Measurements from ENCODE around the gene KCNIP4. TPM values are rescaled to one million over a fixed set of nuclear protein-coding genes. Genes with fewer than 3 reads are reported as not detected.

Gene KCNIP4
- total RNA-seq, 4 donors from 2014 or later, result 2.5 TPM; not detected in 2

DNA sequence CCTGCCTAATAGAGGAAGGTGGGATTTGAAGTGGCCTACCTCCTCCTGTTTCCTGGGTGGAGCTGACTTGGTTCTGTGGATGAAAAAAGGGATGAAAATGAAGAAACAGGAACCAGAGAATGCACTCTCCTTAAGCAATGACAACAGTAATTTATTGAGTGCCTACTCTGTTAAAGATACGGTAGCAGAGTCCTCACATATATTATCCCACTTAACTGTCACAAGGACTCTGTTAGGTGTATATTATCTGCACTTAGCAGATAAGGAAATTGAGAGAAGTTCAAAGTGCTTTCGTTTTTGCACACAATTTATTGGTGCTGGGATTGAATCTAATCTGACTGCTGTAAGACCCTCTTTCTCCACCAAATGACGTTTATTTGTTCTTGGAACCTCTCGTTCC lies 947.1 kb downstream of the KCNIP4 start:
- in situ Hi-C loops (cut with MboI; ENCODE audit: low pct_ligation_motif_present in 1 of 4, low pct_unique_long_range_greater_than_20kb in 1 of 4, low sequenced_read_pairs in 3 of 4) (no loop called here), intact Hi-C loops (cut with DNase I; ENCODE audit: low total_unique reads) (no loop called here)
- no peak overlapping the region for H3K27ac ChIP-seq
- no peak overlapping the region for H3K4me3 ChIP-seq
- TF ChIP-seq POLR2AphosphoS5 (IDR thresholded peaks at IDR 0.05) (no peak), EP300 (IDR thresholded peaks at IDR 0.05; ENCODE audit: low read depth) (no peak), POLR2A (IDR thresholded peaks at IDR 0.05) (no peak), CTCF (IDR thresholded peaks at IDR 0.05) (no peak)
- no peaks in the 10 kb centered on the region for H3K9me3 ChIP-seq
- no peaks in the 10 kb centered on the region for H3K27me3 ChIP-seq
- WGBS, 2 donors (ENCODE audit: low coverage in 1 of 2), result 13 to 16% methylated on average over 4 of the region's 4 CpGs
- no peaks in the 10 kb centered on the region for H3K36me3 ChIP-seq
- DNase-seq, result no peak
- H3K4me1 ChIP-seq, result peaks cover 0 to 9% (median 0%) of the 10 kb centered on the region in 4 donors

- TF ChIP-seq CTCF (IDR thresholded peaks at IDR 0.05) (no peak), POLR2AphosphoS5 (IDR thresholded peaks at IDR 0.05) (no peak), POLR2A (IDR thresholded peaks at IDR 0.05) (no peak), EP300 (IDR thresholded peaks at IDR 0.05; ENCODE audit: low read depth) (no peak)
- WGBS, 2 donors (ENCODE audit: low coverage in 1 of 2), result 76 to 92% methylated on average over 2 to 3 of the region's 3 CpGs
These were observed 950.7 kb downstream of the KCNIP4 start for GRCh38 chr4:20997886-20998285.

DNA sequence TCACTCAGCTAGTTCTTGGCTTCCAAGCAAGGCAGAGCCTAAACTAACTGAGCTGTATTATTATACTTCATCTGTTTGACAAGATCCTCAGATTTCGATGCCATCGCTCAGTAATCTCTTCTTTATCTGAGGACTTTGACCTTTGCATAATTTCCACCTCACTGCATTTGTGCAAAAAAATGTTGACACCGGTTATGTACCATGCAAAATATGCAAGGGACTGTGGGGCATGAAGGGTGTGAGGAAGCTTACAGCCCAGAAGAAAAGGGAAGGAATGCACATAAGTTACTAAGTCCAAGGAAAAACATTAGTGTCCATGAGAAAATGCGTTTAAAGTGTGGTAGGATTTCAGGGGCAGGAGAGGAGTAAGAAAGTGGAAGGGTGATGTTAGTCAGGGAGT lies 953.0 kb downstream of the KCNIP4 start:
- Histone ChIP-seq H3K4me1 (no peaks in the 10 kb centered on the region), H3K4me3 (no peak overlapping the region), H3K27me3 (no peaks in the 10 kb centered on the region), H3K27ac (no peak overlapping the region), H3K36me3 (no peaks in the 10 kb centered on the region), H3K9me3 (no peaks in the 10 kb centered on the region)
- 53 to 54% methylated on average over 4 of the region's 4 CpGs for WGBS, 2 donors (ENCODE audit: low coverage in 1 of 2)
- TF ChIP-seq CTCF (IDR thresholded peaks at IDR 0.05), result no peak
- no peak for TF ChIP-seq EP300 (IDR thresholded peaks at IDR 0.05; ENCODE audit: low read depth)
- no peak for TF ChIP-seq POLR2A (IDR thresholded peaks at IDR 0.05)
- TF ChIP-seq POLR2AphosphoS5 (IDR thresholded peaks at IDR 0.05), result no peak
- no peak for DNase-seq
- intact Hi-C loops (cut with DNase I; ENCODE audit: low total_unique reads), result no loop called here
- in situ Hi-C loops (cut with MboI; ENCODE audit: low pct_ligation_motif_present in 1 of 4, low pct_unique_long_range_greater_than_20kb in 1 of 4, low sequenced_read_pairs in 3 of 4), result no loop called here

More at GRCh38 chr4:20997886-20998285, 950.7 kb downstream of the KCNIP4 start:
- Histone ChIP-seq H3K4me1 (peaks cover 0 to 9% (median 0%) of the 10 kb centered on the region in 4 donors), H3K36me3 (no peaks in the 10 kb centered on the region), H3K9me3 (no peaks in the 10 kb centered on the region), H3K27me3 (no peaks in the 10 kb centered on the region), H3K4me3 (no peak overlapping the region), H3K27ac (no peak overlapping the region)
- intact Hi-C loops (cut with DNase I; ENCODE audit: low total_unique reads), result no loop called here
- in situ Hi-C loops (cut with MboI; ENCODE audit: low pct_ligation_motif_present in 1 of 4, low pct_unique_long_range_greater_than_20kb in 1 of 4, low sequenced_read_pairs in 3 of 4), result no loop called here
- no peak for DNase-seq

GRCh38 chr4:20995015-20995414 lies 953.6 kb downstream of the KCNIP4 start:
- WGBS, 2 donors (ENCODE audit: low coverage in 1 of 2), result 66 to 70% methylated on average over 3 of the region's 3 CpGs
- H3K36me3 ChIP-seq, result no peaks in the 10 kb centered on the region
- H3K4me3 ChIP-seq, result no peak overlapping the region
- TF ChIP-seq POLR2AphosphoS5 (IDR thresholded peaks at IDR 0.05) (no peak), POLR2A (IDR thresholded peaks at IDR 0.05) (no peak), EP300 (IDR thresholded peaks at IDR 0.05; ENCODE audit: low read depth) (no peak)
- no peaks in the 10 kb centered on the region for H3K27me3 ChIP-seq
- no peak overlapping the region for H3K27ac ChIP-seq
- no peaks in the 10 kb centered on the region for H3K9me3 ChIP-seq
- in situ Hi-C loops (cut with MboI; ENCODE audit: low pct_ligation_motif_present in 1 of 4, low pct_unique_long_range_greater_than_20kb in 1 of 4, low sequenced_read_pairs in 3 of 4), result no loop called here
- no peaks in the 10 kb centered on the region for H3K4me1 ChIP-seq
- no peak for DNase-seq
- intact Hi-C loops (cut with DNase I; ENCODE audit: low total_unique reads), result no loop called here

DNA sequence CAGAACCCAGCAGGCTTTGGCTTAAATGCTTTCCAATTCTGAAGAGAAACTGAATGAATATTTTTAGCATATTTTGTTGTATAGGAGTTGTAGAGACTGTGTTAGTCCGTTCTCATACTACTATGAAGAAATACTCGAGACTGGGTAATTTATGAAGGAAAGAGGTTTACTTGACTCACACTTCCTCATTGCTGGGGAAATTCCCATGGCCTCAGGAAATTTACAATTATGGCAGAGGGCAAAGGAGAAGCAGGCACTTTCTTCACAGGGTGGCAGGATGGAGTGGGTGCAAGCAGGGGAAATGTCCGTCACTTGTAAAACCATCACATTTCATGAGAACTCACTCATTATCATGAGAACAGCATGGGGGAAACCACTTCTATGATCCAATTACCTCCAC lies 956.6 kb downstream of the KCNIP4 start:
- peak; percentile 18 for DNase-seq
- TF ChIP-seq EP300 (IDR thresholded peaks at IDR 0.05; ENCODE audit: low read depth), result no peak
- TF ChIP-seq POLR2A (IDR thresholded peaks at IDR 0.05), result no peak
- no peak for TF ChIP-seq CTCF (IDR thresholded peaks at IDR 0.05)
- TF ChIP-seq POLR2AphosphoS5 (IDR thresholded peaks at IDR 0.05), result no peak
- H3K27ac ChIP-seq, result no peak overlapping the region
- in situ Hi-C loops (cut with MboI; ENCODE audit: low pct_ligation_motif_present in 1 of 4, low pct_unique_long_range_greater_than_20kb in 1 of 4, low sequenced_read_pairs in 3 of 4), result no loop called here
- H3K36me3 ChIP-seq, result no peaks in the 10 kb centered on the region
- no peaks in the 10 kb centered on the region for H3K9me3 ChIP-seq
- WGBS, 2 donors (ENCODE audit: low coverage in 1 of 2), result 41 to 56% methylated on average over 3 of the region's 3 CpGs
- no peaks in the 10 kb centered on the region for H3K27me3 ChIP-seq
- H3K4me1 ChIP-seq, result no peaks in the 10 kb centered on the region
- H3K4me3 ChIP-seq, result no peak overlapping the region
- intact Hi-C loops (cut with DNase I; ENCODE audit: low total_unique reads), result no loop called here

Data from transverse colon (tissue), 4 donors.